HCT116 (cell line): ENCODE measurements around the gene THADA.

Experiments
- CTCF ChIP-seq, 3 experiments: fragments of 200-600 bp in 1 of 3; sonication (generic) in 1 of 3; IDR thresholded peaks in 2 of 3; conservative IDR thresholded peaks in 1 of 3; 2 replicates each; pipeline ENCODE4 v1.5.1; 2012 to 2017; ENCODE audit warnings: low read depth in 2 of 3, low read length in 2 of 3, antibody characterized with exemption in 1 of 3, borderline replicate concordance in 1 of 3, control low read depth in 1 of 3, mild to moderate bottlenecking in 1 of 3, mixed read lengths in 1 of 3, mixed run types in 1 of 3, moderate library complexity in 1 of 3; ENCODE audit not compliant: insufficient read depth in 1 of 3
- EZH2 ChIP-seq: fragments of 200-600 bp; sonication (generic); IDR thresholded peaks from 2 replicates; pipeline ENCODE4 v1.6.1; 2017; ENCODE audit warnings: antibody characterized with exemption, mixed run types
- POLR2A ChIP-seq: IDR thresholded peaks from 2 replicates; pipeline ENCODE4 v1.7.0; 2011; ENCODE audit warnings: borderline replicate concordance; ENCODE audit not compliant: insufficient read depth, insufficient read length; ENCODE audit errors: extremely low read depth
- RAD21 ChIP-seq: IDR thresholded peaks from 2 replicates; pipeline ENCODE4 v1.6.1; 2012; ENCODE audit warnings: low read depth, mild to moderate bottlenecking
- TCF7L2 ChIP-seq: IDR thresholded peaks from 2 replicates; pipeline ENCODE4 v1.7.0; 2011; ENCODE audit warnings: borderline replicate concordance, inconsistent platforms; ENCODE audit not compliant: insufficient read depth, insufficient read length; ENCODE audit errors: extremely low read depth
- ZNF274 ChIP-seq: fragments of 200-500 bp; sonication (Bioruptor generic); IDR thresholded peaks from 2 replicates; pipeline ENCODE4 v1.6.1; 2014; ENCODE audit warnings: mild to moderate bottlenecking, low read depth, low read length, inconsistent platforms

GRCh38 chr2:43238176-43238575, 357.7 kb downstream of the THADA start:
- TF ChIP-seq ZNF274 (no peak), CTCF (IDR thresholded peaks at IDR 0.05 in 2 of 3, conservative IDR thresholded peaks at IDR 0.05 in 1 of 3; ENCODE audit: borderline replicate concordance in 1 of 3, insufficient read depth in 1 of 3, low read depth in 2 of 3, low read length in 2 of 3) (no peak), POLR2A (no peak), TCF7L2 (no peak), EZH2 (no peak), RAD21 (no peak)
